ENCODE measurements around the gene NRCAM.
"Not testable (repeated sequence)": the region's sequence is repeated elsewhere in the genome, so short reads cannot be mapped to it uniquely, and the experiment has no call there.

Gene NRCAM

GRCh38 chr7:108358553-108358952 lies 97.7 kb downstream of the NRCAM start:
- TF ChIP-seq, protein P1, sequence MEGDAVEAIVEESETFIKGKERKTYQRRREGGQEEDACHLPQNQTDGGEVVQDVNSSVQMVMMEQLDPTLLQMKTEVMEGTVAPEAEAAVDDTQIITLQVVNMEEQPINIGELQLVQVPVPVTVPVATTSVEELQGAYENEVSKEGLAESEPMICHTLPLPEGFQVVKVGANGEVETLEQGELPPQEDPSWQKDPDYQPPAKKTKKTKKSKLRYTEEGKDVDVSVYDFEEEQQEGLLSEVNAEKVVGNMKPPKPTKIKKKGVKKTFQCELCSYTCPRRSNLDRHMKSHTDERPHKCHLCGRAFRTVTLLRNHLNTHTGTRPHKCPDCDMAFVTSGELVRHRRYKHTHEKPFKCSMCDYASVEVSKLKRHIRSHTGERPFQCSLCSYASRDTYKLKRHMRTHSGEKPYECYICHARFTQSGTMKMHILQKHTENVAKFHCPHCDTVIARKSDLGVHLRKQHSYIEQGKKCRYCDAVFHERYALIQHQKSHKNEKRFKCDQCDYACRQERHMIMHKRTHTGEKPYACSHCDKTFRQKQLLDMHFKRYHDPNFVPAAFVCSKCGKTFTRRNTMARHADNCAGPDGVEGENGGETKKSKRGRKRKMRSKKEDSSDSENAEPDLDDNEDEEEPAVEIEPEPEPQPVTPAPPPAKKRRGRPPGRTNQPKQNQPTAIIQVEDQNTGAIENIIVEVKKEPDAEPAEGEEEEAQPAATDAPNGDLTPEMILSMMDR (IDR thresholded peaks at IDR 0.05; ENCODE audit: low read depth, low read length) = no peak
- peak; percentile 62 for DNase-seq (ENCODE audit: extremely low read depth, low read depth)

DNA sequence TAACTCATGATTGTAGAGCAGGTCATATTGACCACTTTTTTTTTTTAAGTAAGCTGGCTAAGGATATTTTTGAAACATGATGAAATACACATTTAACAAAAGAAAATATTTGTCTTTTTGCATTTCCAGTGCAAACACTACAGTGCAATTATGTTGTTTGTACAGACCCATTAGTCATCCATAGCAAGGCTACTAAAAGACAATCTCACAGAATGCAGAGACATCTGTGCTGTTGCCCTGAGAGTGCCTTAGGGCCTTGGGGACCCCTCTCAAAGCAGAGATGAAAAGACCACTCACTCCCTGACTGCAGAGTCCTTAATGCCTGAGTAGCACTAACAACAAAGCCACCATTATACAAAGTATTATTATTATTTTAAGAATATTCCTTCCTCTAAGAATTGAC lies 104.5 kb downstream of the NRCAM start:
- TF ChIP-seq, protein P1 (IDR thresholded peaks at IDR 0.05; ENCODE audit: low read depth, low read length) = no peak
- DNase-seq (ENCODE audit: extremely low read depth, low read depth) = no peak

- TF ChIP-seq, protein P1 (IDR thresholded peaks at IDR 0.05; ENCODE audit: low read depth, low read length) = no peak
- no peak for DNase-seq (ENCODE audit: extremely low read depth, low read depth)
Observed at GRCh38 chr7:108348913-108349312, 107.3 kb downstream of the NRCAM start.

DNA sequence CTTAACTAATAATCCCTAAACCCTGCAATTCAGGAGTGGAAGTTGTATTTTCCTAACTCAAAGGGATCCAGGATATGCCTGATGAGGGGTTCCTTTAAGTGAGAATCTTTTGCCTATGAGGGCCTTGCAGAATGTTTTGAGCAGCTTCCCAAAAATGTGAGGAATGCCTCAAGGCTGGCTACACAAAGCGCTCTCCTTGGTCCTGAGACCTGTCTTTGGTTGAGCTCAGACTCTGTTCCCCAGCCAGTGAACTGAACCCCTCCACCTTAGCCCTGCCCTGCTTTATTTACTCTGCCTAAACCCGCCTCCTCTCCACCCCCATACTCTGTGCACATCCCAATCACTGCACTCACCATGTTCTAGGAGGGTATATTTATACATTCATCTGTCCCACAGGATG lies 108.6 kb downstream of the NRCAM start:
- no peak for DNase-seq (ENCODE audit: extremely low read depth, low read depth)
- TF ChIP-seq, protein P1 (IDR thresholded peaks at IDR 0.05; ENCODE audit: low read depth, low read length) = no peak

GRCh38 chr7:108345710-108346336 lies 110.4 kb downstream of the NRCAM start:
- no peak for DNase-seq (ENCODE audit: extremely low read depth, low read depth)
- TF ChIP-seq, protein P1 (IDR thresholded peaks at IDR 0.05; ENCODE audit: low read depth, low read length) = no peak

DNA sequence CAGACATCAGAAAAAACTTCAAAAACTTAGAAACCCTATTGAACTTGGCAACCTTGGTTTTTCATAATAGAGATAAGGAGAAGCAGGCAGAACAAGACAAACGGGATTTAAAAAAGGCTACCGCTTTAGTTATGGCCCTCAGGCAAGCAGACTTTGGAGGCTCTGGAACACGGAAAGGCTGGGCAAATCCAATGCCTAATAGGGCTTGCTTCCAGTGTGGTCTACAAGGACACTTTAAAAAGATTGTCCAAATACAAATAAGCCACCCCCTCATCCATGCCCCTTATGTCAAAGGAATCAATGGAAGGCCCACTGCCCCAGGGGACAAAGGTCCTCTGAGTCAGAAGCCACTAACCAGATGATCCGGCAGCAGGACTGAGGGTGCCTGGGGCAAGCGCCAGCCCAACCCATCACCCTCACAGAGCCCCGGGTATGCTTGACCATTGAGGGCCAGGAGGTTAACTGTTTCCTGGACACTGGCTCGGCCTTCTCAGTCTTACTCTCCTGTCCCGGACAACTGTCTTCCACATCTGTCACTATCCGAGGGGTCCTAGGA lies 115.3 kb downstream of the NRCAM start:
- DNase-seq (ENCODE audit: extremely low read depth, low read depth) = no peak
- TF ChIP-seq, protein P1 (IDR thresholded peaks at IDR 0.05; ENCODE audit: low read depth, low read length) = no peak

DNA sequence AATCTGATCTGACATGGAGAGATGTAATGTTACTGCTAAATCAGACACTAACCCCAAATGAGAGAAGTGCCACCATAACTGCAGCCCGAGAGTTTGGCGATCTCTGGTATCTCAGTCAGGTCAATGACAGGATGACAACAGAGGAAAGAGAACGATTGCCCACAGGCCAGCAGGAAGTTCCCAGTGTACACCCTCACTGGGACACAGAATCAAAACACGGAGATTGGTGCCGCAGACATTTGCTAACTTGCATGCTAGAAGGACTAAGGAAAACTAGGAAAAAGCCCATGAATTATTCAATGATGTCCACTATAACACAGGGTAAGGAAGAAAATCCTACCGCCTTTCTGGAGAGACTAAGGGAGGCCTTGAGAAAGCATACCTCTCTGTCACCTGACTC lies 115.8 kb downstream of the NRCAM start:
- not testable (repeated sequence) for DNase-seq (ENCODE audit: extremely low read depth, low read depth)

All from AG09319 (cell line).